Suppressor macrophage treated with lipopolysaccharide for 1 hour (primary cell): ENCODE data around the gene SH3D21.

ENCODE experiments used
- DNase-seq, 3 donors: peaks; one replicate each; pipeline ENCODE4 v3.0.0-alpha.2; 2020 to 2022

Gene SH3D21

DNA sequence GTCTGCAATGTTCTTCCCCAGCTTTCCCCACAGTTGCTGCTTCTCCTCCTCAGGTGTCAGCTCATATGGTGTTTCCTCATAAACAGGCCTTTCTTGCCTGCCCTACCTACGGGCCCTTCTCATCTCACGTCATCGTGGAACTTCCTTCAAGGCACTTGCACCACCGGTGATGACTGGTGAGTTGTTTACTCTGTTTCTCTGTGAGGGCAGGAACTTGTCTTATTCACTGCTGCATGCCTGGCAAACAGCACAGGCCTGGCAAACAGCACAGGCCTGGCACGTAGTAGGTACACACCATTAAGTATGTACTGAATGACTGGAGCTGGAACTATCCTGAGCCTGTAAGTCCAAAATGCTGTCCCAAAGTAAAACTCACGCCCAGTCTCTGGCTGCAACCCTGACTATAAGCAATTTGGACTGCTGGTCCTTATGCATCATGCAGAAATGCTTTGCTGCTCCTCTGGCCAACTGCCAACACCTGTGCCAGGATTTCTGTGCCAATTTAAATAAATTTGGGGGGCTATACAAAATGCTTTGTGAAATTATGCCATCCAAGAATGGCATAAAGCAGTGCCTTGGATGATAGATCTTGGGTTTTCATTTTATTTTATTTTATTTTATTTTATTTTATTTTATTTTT lies 53.9 kb downstream of the SH3D21 start:
- DNase-seq = peak; percentile 63 to 65 (median 63)

DNA sequence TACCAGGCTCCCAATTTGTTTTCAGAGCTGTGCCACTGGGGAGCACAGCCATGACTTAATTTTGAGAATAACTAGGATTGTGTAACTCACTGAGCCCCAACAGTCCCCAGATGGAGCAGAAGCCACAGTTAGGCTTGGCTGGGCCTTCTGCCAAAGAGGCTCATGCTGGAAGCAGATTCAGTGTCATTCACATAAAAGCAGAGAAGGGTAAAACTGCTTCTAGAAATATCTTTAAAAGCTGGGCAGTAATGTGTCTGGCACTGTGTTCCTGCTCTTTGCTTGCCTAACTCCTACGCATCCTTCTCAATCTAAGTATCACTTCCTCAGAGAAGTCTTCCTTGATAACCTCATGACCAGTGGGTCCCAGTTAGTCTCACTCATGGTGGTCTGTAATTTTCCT lies 59.2 kb downstream of the SH3D21 start:
- DNase-seq = peak; percentile 78 to 89 (median 89)

DNA sequence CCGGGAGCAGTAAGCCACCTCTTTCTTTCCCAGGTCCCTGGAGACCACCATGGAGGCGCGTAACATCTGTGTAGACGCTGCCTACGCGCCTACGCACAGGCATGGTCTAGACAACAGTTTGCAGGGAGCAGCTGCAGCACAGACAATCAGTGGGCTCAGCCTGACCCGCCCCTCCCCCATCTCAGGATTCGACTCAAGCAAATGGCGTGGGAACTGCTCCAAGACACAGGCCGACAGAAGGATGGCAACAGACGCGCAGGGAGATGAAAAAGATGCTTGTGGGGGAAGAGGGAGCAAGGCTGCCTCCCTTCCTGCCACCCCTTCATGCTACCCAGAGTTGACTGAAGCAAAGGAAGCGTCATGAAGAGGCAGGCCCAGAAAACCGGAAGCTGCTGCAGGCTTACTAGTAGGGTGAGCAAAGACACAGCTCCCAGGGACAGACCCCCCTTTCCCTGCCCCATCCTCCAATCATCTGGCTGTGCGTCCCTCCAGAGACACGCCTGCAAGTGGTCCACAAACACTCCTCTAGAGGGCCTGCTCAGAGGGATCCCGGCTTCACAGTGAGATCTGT lies 60.0 kb downstream of the SH3D21 start:
- DNase-seq = peak; percentile 71 to 77 (median 74)

DNA sequence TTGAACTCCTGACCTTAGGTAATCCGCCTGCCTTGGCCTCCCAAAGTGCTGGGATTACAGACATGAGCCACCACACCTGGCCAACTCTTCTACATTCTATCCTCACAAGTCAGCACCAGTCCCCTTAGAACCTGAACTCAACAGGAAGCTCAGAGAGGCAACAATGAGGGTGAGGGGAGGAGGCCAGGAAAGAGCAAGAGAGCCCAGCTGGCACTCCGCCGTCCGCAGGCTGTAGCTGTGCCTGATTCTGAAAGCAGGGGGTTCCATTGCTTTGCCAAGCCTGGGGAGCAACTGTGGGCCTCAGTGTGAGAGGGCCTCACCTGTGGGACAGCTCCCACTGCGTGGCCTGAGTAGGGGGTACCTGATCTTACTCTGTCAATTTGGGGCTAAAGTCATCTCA lies 60.9 kb downstream of the SH3D21 start:
- DNase-seq = no peak

DNA sequence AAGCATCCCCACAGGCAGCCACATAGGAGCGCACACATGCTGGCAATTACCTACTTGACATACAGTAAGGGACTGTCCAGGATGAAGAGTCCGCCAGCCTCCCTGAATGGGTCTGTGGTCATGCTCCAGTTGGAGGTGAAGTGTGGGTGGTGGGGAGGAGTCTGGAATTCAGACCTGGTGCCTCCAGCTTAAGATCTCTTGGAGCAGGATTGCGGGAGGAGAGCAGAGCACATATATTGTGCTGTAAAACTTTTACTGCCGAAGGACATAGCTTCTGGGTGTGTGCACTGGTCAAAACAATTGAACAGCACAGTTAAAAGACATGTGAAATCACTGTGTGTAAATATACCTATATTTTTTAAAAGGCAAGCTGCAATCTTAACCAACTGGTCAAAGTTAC lies 61.6 kb downstream of the SH3D21 start:
- DNase-seq = no peak

DNA sequence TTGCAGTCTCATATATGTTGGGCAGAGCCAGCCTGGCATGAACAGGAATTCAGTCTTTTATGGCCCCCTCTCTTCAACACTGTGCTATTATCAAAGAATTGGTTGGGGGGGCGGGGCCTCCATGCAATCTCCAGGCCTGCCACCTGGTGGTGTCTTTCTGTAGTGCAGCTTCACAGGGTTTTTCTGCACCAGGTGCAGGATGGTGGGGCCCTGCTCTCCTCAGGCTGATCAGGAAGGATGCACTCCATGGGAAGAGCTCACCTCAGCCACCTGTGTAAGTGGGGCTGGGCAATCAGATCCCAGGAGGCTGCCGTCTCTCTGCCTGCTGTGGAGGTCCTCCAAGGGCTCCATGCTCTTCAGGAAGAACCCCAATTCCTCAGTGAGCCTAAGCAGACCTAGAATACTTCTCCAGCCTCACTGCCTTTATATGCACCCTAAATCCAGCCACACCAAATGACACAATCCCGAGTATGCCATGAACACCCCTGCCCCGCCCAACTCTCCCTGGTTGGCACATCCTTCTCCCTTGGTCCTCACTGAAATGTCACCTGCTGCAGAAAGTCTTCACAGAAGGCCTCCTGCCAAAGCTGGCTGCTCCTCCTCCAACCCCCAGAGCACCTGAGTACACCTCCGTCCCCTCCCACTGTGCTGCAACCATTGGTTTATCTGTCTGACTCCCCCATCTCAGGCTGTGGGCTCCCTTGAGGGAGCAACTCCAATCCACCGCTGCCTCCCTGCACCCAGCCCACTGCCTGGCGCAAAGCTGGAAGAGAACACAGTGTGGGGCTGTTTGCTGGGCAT lies 63.1 kb downstream of the SH3D21 start:
- peak; percentile 72 to 86 (median 82) for DNase-seq
